Activated CD8-positive, alpha-beta T cell treated with anti-CD3 and anti-CD28 coated beads for 36 hours (primary cell): ENCODE data around the gene PLLP. TPM values are rescaled to one million over a fixed set of nuclear protein-coding genes. Genes with fewer than 3 reads are reported as not detected.

Experiments
- ATAC-seq: fragments of 200-7000 bp; cut with Tn5 transposase; one replicate; pipeline ENCODE4 v1.10.0; 2021; ENCODE audit warnings: mild to moderate bottlenecking, moderate library complexity
- CTCF ChIA-PET: fragments of 350-600 bp; sonication (Branson Sonifier 250); formaldehyde crosslinking; loops from one replicate; lab custom pipeline; 2021; ENCODE audit warnings: antibody characterized with exemption; lab: Charles Lee
- POLR2A ChIA-PET: fragments of 350-600 bp; sonication (Branson Sonifier 250); formaldehyde crosslinking; loops from one replicate; lab custom pipeline; 2021; ENCODE audit warnings: antibody characterized with exemption; lab: Charles Lee
- DNase-seq: peaks from one replicate; pipeline ENCODE4 v3.0.0-alpha.2; 2020
- H3K27ac Mint-ChIP-seq: one replicate; pipeline ENCODE4 v1.8.0; 2021; ENCODE audit warnings: mild to moderate bottlenecking, mixed read lengths
- H3K27me3 Mint-ChIP-seq: one replicate; pipeline ENCODE4 v1.8.0; 2021; ENCODE audit warnings: mixed read lengths
- H3K36me3 Mint-ChIP-seq: one replicate; pipeline ENCODE4 v1.8.0; 2021; ENCODE audit warnings: low read depth, mixed read lengths
- H3K4me1 Mint-ChIP-seq: one replicate; pipeline ENCODE4 v1.8.0; 2021; ENCODE audit warnings: low read depth, mixed read lengths
- H3K4me3 Mint-ChIP-seq: one replicate; pipeline ENCODE4 v1.8.0; 2021; ENCODE audit warnings: mild to moderate bottlenecking, moderate library complexity, mixed read lengths
- H3K9me3 Mint-ChIP-seq: one replicate; pipeline ENCODE4 v1.8.0; 2021; ENCODE audit warnings: mixed read lengths
- CTCF ChIP-seq: fragments of 200-600 bp; IDR thresholded peaks from one replicate; pipeline ENCODE4 v1.8.0; 2022; ENCODE audit warnings: antibody characterized with exemption, mild to moderate bottlenecking
- intact Hi-C: fragments of 100-400 bp; cut with micrococcal nuclease; formaldehyde crosslinking; loops from one replicate; pipeline ENCODE4 v1.10.0; 2022
- total RNA-seq, 2 experiments: library from RNA; stranded (reverse); gene quantifications; one replicate each; pipeline ENCODE4 v1.2.3, GENCODE V29; 2021

PLLP gene
- under 1 TPM; 0.51 to 0.65 TPM for total RNA-seq

GRCh38 chr16:57284209-57284951, at the start of gene PLLP:
Gene PLLP, minus strand, starts transcription at chr16:57284672. Its CDS starts 132 bp downstream, at chr16:57284540.
- intact Hi-C loops, result no loop called here
- TF ChIP-seq CTCF, result no peak
- CTCF ChIA-PET, result no interaction called here
- Mint-ChIP-seq H3K27ac (no peak within 1 kb of the TSS), H3K4me3 (peak within 1 kb of the TSS; percentile 69), H3K9me3 (no peaks in the 10 kb centered on the region), H3K36me3 (no peaks in the 10 kb centered on the region), H3K4me1 (peaks cover 6% of the 10 kb centered on the region), H3K27me3 (peaks cover 12% of the 10 kb centered on the region)
- DNase-seq (peak; percentile 31), ATAC-seq (peak; percentile 65)
- POLR2A ChIA-PET, result interaction anchor here (0.7 kb wide), 1 partner anchor 20 kb away, joined by 3 read pairs; no protein-coding TSS in a partner anchor

GRCh38 chr16:57333402-57333801, 48.9 kb upstream of the PLLP start:
- no peaks in the 10 kb centered on the region for H3K36me3 Mint-ChIP-seq
- intact Hi-C loops, result no loop called here
- no peak for TF ChIP-seq CTCF
- ChIA-PET CTCF (no interaction called here), POLR2A (no interaction called here)
- ATAC-seq (no peak), DNase-seq (no peak)
- peaks cover 3% of the 10 kb centered on the region for H3K27me3 Mint-ChIP-seq
- H3K4me1 Mint-ChIP-seq, result peaks cover 2% of the 10 kb centered on the region
- peaks cover 4% of the 10 kb centered on the region for H3K9me3 Mint-ChIP-seq
- H3K27ac Mint-ChIP-seq, result no peak overlapping the region
- H3K4me3 Mint-ChIP-seq, result no peak overlapping the region

- intact Hi-C loops, result no loop called here
- H3K27me3 Mint-ChIP-seq, result peaks cover 3% of the 10 kb centered on the region
- ATAC-seq, result no peak
- POLR2A ChIA-PET, result interaction anchor here (1.0 kb wide), 1 partner anchor 45 kb away, joined by 3 read pairs; no protein-coding TSS in a partner anchor
- H3K9me3 Mint-ChIP-seq, result peaks cover 4% of the 10 kb centered on the region
- CTCF ChIA-PET, result no interaction called here
- H3K4me3 Mint-ChIP-seq, result no peak overlapping the region
- DNase-seq, result no peak
- no peaks in the 10 kb centered on the region for H3K36me3 Mint-ChIP-seq
- no peak overlapping the region for H3K27ac Mint-ChIP-seq
- peaks cover 2% of the 10 kb centered on the region for H3K4me1 Mint-ChIP-seq
- no peak for TF ChIP-seq CTCF
Measured at GRCh38 chr16:57331355-57331754, 46.9 kb upstream of the PLLP start.

GRCh38 chr16:57329718-57330327, 45.4 kb upstream of the PLLP start:
- H3K9me3 Mint-ChIP-seq, result peaks cover 4% of the 10 kb centered on the region
- H3K27ac Mint-ChIP-seq, result no peak overlapping the region
- H3K27me3 Mint-ChIP-seq, result peaks cover 3% of the 10 kb centered on the region
- peaks cover 2% of the 10 kb centered on the region for H3K4me1 Mint-ChIP-seq
- ChIA-PET CTCF (no interaction called here), POLR2A (no interaction called here)
- no peak overlapping the region for H3K4me3 Mint-ChIP-seq
- intact Hi-C loops, result no loop called here
- H3K36me3 Mint-ChIP-seq, result no peaks in the 10 kb centered on the region
- DNase-seq, result no peak
- no peak for ATAC-seq
- TF ChIP-seq CTCF, result no peak

GRCh38 chr16:57325458-57325857, 41.0 kb upstream of the PLLP start:
- H3K27ac Mint-ChIP-seq, result no peak overlapping the region
- no peak overlapping the region for H3K4me3 Mint-ChIP-seq
- no peaks in the 10 kb centered on the region for H3K36me3 Mint-ChIP-seq
- intact Hi-C loops, result no loop called here
- H3K4me1 Mint-ChIP-seq, result peaks cover 2% of the 10 kb centered on the region
- TF ChIP-seq CTCF, result no peak
- ChIA-PET CTCF (no interaction called here), POLR2A (no interaction called here)
- DNase-seq (no peak), ATAC-seq (no peak)
- H3K27me3 Mint-ChIP-seq, result no peaks in the 10 kb centered on the region
- H3K9me3 Mint-ChIP-seq, result no peaks in the 10 kb centered on the region
